ENCODE data around the gene DCX. TPM values are rescaled to one million over a fixed set of nuclear protein-coding genes. Genes with fewer than 3 reads are reported as not detected.

The DCX gene
- total RNA-seq (2022; extraction: Qiagen RNA extraction): not detected in 5 replicates

GRCh38 chrX:111411983-111412382 lies at the start of gene DCX:
Gene DCX, minus strand, starts transcription at chrX:111412192. Its CDS starts 1,794 bp downstream, at chrX:111410398.

DNA sequence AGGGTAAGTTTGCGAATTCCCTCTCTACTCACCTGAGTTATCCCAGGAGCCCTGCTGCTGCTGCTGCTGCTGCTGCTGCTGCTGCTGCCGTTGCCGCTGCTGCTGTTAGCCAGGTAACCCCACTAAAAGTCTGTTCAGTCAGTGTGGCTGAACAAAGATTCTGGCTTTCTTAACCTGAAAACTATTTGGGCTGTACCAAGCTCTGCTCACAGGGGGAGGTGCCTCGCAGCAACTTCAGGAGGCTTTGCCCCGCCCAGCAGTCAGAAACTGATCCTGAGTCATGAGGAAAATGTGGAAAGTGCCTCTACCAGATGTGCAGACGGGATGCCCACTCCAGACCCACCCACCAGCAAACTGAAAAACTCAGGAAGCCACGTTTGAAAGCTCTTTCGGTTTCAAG lies 141.7 kb downstream of the DCX start, which contains the start of gene CAPN6:
Gene CAPN6, minus strand, starts transcription at position 145 of the 400 bp plus-strand sequence. CDS start 6,547 bp downstream, outside the sequence.

Other genes with a start within 250 kb of the DCX start
- gene CAPN6, start 141.7 kb downstream of the DCX start, total RNA-seq (2022; extraction: Qiagen RNA extraction): not detected in 5 replicates
- gene SERTM2, start 99.5 kb upstream of the DCX start, total RNA-seq (2022; extraction: Qiagen RNA extraction): not detected in 5 replicates